AG04450 (cell line): ENCODE measurements around the gene TSPYL4. TPM values are rescaled to one million over a fixed set of nuclear protein-coding genes. Genes with fewer than 3 reads are reported as not detected.

ENCODE experiments used
- CTCF ChIA-PET: fragments of 300-600, 350-600 bp; formaldehyde crosslinking; extraction: SDS; loops from one replicate; lab custom pipeline; 2022; ENCODE audit warnings: antibody characterized with exemption, inconsistent platforms; lab: Charles Lee
- POLR2A ChIA-PET: fragments of 350-600 bp; formaldehyde crosslinking; extraction: SDS; loops from one replicate; lab custom pipeline; 2021; ENCODE audit warnings: antibody characterized with exemption, inconsistent platforms; lab: Yijun Ruan, JAX
- DNase-seq: peaks from one replicate; pipeline ENCODE4 v3.0.0-alpha.2; 2011; ENCODE audit warnings: low read depth, low spot score
- H3K27ac ChIP-seq: one replicate; pipeline ENCODE4 v1.5.1; 2012; ENCODE audit warnings: low read depth, low read length, control low read depth
- H3K27me3 ChIP-seq: one replicate; pipeline ENCODE4 v1.6.0; 2012; ENCODE audit warnings: low read length; ENCODE audit not compliant: control insufficient read depth, insufficient read depth
- H3K4me3 ChIP-seq: 2 replicates; pipeline ENCODE4 v1.5.1; 2011; ENCODE audit warnings: mild to moderate bottlenecking, low read depth, low read length, control low read depth
- H3K9me3 ChIP-seq: 2 replicates; pipeline ENCODE4 v1.5.1; 2012; ENCODE audit warnings: low read length; ENCODE audit not compliant: control insufficient read depth, insufficient read depth
- polyA plus RNA-seq: library from polyadenylated mRNA; depleted of rRNA; stranded (reverse); fragments of >200 nt; gene quantifications from 2 replicates; pipeline ENCODE4 v1.2.3, GENCODE V29; 2011
- TF ChIP-seq, protein P1 (sequence below): IDR thresholded peaks from 2 replicates; pipeline ENCODE4 v1.5.1; 2011; ENCODE audit warnings: low read depth, low read length, control low read depth, inconsistent platforms

TSPYL4 gene
- polyA plus RNA-seq, 1 experiment = 25.1 TPM

DNA sequence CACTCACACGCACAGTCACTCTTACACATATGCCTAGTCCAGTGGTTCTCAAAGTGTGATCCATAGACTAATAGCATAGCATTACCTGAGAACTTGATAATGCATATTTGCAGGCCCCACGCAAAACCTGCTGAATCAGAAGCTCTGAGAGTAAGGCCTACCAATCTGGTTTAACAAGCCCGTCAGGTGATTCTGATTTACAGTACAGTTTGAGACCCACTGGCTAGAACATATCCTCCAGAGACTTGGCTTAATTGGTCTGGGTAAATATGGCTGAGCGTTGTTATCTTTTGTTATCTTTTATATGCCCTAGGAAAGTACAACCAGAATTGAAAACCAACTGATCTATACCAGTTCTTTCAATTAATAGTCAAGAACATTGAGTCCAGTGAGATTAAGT, 9.6 kb downstream of the TSPYL4 start:
- POLR2A ChIA-PET = no interaction called here
- Histone ChIP-seq H3K27me3 (no peaks in the 10 kb centered on the region), H3K9me3 (no peaks in the 10 kb centered on the region), H3K27ac (no peak overlapping the region), H3K4me3 (no peak overlapping the region)
- TF ChIP-seq, protein P1, sequence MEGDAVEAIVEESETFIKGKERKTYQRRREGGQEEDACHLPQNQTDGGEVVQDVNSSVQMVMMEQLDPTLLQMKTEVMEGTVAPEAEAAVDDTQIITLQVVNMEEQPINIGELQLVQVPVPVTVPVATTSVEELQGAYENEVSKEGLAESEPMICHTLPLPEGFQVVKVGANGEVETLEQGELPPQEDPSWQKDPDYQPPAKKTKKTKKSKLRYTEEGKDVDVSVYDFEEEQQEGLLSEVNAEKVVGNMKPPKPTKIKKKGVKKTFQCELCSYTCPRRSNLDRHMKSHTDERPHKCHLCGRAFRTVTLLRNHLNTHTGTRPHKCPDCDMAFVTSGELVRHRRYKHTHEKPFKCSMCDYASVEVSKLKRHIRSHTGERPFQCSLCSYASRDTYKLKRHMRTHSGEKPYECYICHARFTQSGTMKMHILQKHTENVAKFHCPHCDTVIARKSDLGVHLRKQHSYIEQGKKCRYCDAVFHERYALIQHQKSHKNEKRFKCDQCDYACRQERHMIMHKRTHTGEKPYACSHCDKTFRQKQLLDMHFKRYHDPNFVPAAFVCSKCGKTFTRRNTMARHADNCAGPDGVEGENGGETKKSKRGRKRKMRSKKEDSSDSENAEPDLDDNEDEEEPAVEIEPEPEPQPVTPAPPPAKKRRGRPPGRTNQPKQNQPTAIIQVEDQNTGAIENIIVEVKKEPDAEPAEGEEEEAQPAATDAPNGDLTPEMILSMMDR = no peak
- CTCF ChIA-PET = interaction anchor here (1.4 to 1.9 kb wide), 2 partner anchors 24 to 28 kb away, joined by 4 to 9 read pairs; no protein-coding TSS in a partner anchor
- DNase-seq = no peak

DNA sequence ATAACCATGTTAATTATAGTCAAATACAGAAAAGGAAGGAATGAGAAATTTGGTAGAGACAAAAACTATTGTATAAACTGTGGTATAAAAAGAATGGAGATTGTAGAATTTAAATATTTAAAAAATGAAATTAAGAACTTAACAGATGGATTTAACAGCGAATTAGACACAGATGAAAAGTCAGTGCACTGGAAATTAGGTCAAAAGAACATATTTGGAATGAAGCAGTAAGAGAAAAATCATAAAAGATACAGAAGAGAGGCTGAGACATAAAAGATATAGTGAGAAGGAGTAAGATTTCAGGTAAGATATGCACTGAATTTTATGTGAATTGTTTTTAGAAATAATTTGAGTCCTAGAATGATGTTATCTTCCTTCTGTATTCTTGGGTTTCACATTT, 14.0 kb downstream of the TSPYL4 start:
- H3K9me3 ChIP-seq = no peaks in the 10 kb centered on the region
- H3K4me3 ChIP-seq = no peak overlapping the region
- no peaks in the 10 kb centered on the region for H3K27me3 ChIP-seq
- POLR2A ChIA-PET = no interaction called here
- CTCF ChIA-PET = interaction anchor here (1.2 kb wide), 1 partner anchor 22 kb away, joined by 5 read pairs; no protein-coding TSS in a partner anchor
- no peak overlapping the region for H3K27ac ChIP-seq
- TF ChIP-seq, protein P1 = no peak
- no peak for DNase-seq

DNA sequence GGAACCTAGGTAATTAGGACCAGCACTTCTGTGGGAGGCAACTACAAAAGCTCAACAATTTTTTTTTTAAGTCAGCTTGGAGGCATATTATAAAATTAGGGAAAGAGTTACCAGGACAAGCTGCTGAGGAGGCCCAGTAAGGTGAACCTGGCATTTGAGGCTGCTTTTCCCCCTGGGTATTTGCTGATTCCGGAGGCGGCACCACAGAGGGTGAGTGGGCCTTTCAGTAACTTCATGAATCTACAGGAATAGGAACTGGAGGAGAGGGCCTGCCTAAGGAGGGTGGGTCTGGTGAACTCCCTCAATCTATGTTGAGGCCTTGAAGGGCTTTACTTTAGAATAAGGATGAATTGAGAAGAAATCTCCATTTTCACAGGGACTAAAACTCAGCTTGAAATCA, 14.6 kb downstream of the TSPYL4 start:
- no peak overlapping the region for H3K27ac ChIP-seq
- ChIA-PET CTCF (interaction anchor here (1.0 to 2.1 kb wide), 3 partner anchors 21 to 28 kb away, joined by 5 to 12 read pairs (median 6); no protein-coding TSS in a partner anchor), POLR2A (no interaction called here)
- H3K9me3 ChIP-seq = no peaks in the 10 kb centered on the region
- DNase-seq = no peak
- no peaks in the 10 kb centered on the region for H3K27me3 ChIP-seq
- H3K4me3 ChIP-seq = no peak overlapping the region
- TF ChIP-seq, protein P1 = no peak

DNA sequence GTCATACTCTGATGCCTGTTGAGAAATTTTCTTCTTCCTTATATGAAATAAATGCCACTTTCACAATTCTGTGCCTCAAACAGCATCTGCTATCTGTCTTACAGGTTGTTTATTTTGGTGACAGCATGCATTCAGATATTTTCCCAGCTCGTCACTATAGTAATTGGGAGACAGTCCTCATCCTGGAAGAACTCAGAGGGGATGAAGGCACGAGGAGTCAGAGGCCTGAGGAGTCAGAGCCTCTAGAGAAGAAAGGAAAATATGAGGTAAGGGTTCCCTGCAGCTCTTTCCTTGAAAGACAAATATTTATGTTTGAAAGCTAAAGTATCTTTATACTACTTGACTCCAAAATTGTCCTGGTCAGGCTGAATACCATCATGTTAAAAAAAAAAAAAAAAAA, 15.8 kb downstream of the TSPYL4 start:
- DNase-seq = no peak
- H3K27ac ChIP-seq = no peak overlapping the region
- no peaks in the 10 kb centered on the region for H3K9me3 ChIP-seq
- ChIA-PET POLR2A (no interaction called here), CTCF (interaction anchor here (1.1 to 2.1 kb wide), 2 partner anchors 20 to 30 kb away, joined by 3 to 12 read pairs; no protein-coding TSS in a partner anchor)
- H3K27me3 ChIP-seq = no peaks in the 10 kb centered on the region
- no peak overlapping the region for H3K4me3 ChIP-seq
- TF ChIP-seq, protein P1 = no peak

DNA sequence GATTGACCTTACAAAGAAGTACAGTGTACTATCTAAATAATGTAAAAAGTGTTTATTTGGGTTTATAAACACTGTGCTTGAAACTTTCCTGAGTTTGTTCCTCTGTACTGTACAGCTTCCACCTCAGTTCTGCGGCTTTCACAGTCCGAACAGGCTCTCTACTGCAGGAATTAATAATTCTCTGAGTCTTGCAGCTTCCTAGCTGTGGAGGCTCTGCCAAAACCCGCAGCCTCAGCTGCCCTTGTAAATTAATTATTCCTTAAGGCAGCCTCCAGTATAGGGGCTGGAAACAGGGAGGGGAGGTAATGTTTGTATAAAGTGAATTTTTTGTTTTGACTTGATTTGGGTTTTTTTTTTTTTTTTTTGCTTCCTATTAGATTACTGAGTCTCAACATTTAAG, 19.2 kb downstream of the TSPYL4 start:
- POLR2A ChIA-PET = no interaction called here
- TF ChIP-seq, protein P1 = no peak
- CTCF ChIA-PET = interaction anchor here (10.5 kb wide), 1 partner anchor 17 kb away, joined by 103 read pairs; no protein-coding TSS in a partner anchor

More for the DNA sequence above, 19.2 kb downstream of the TSPYL4 start:
- H3K9me3 ChIP-seq = no peaks in the 10 kb centered on the region
- H3K27me3 ChIP-seq = no peaks in the 10 kb centered on the region
- H3K27ac ChIP-seq = no peak overlapping the region
- H3K4me3 ChIP-seq = no peak overlapping the region
- no peak for DNase-seq
